ENCODE data around the gene LPIN3.

Gene LPIN3

GRCh38 chr20:41355192-41355591 lies 14.6 kb downstream of the LPIN3 start:
- Histone ChIP-seq H3K36me3 (ENCODE audit: insufficient read depth, low read length) (peaks cover 4% of the 10 kb centered on the region), H3K27me3 (ENCODE audit: control insufficient read depth in 1 of 2, insufficient read depth in 2 of 2, low read length in 2 of 2) (no peaks in the 10 kb centered on the region), H3K27ac (ENCODE audit: low read depth, low read length) (no peak overlapping the region), H3K9me3 (ENCODE audit: low read length) (no peaks in the 10 kb centered on the region), H3K4me1 (ENCODE audit: insufficient read depth, low read length) (no peaks in the 10 kb centered on the region), H3K9ac (ENCODE audit: low read length) (no peak overlapping the region), H3K4me3 (ENCODE audit: low read depth in 1 of 2, low read length in 2 of 2) (no peak overlapping the region)

GRCh38 chr20:41355598-41356203 lies 15.1 kb downstream of the LPIN3 start:
- H3K9ac ChIP-seq (ENCODE audit: low read length), result no peak overlapping the region
- no peak overlapping the region for H3K4me3 ChIP-seq (ENCODE audit: low read depth in 1 of 2, low read length in 2 of 2)
- no peaks in the 10 kb centered on the region for H3K4me1 ChIP-seq (ENCODE audit: insufficient read depth, low read length)
- no peaks in the 10 kb centered on the region for H3K9me3 ChIP-seq (ENCODE audit: low read length)
- no peaks in the 10 kb centered on the region for H3K27me3 ChIP-seq (ENCODE audit: control insufficient read depth in 1 of 2, insufficient read depth in 2 of 2, low read length in 2 of 2)
- H3K36me3 ChIP-seq (ENCODE audit: insufficient read depth, low read length), result peaks cover 4% of the 10 kb centered on the region
- H3K27ac ChIP-seq (ENCODE audit: low read depth, low read length), result no peak overlapping the region

GRCh38 chr20:41356951-41357350 lies 16.3 kb downstream of the LPIN3 start:
- H3K27me3 ChIP-seq (ENCODE audit: control insufficient read depth in 1 of 2, insufficient read depth in 2 of 2, low read length in 2 of 2), result no peaks in the 10 kb centered on the region
- H3K36me3 ChIP-seq (ENCODE audit: insufficient read depth, low read length), result peaks cover 4% of the 10 kb centered on the region
- no peak overlapping the region for H3K4me3 ChIP-seq (ENCODE audit: low read depth in 1 of 2, low read length in 2 of 2)
- no peak overlapping the region for H3K27ac ChIP-seq (ENCODE audit: low read depth, low read length)
- H3K9ac ChIP-seq (ENCODE audit: low read length), result no peak overlapping the region
- H3K4me1 ChIP-seq (ENCODE audit: insufficient read depth, low read length), result no peaks in the 10 kb centered on the region
- no peaks in the 10 kb centered on the region for H3K9me3 ChIP-seq (ENCODE audit: low read length)

- H3K9ac ChIP-seq (ENCODE audit: low read length), result no peak overlapping the region
- no peaks in the 10 kb centered on the region for H3K9me3 ChIP-seq (ENCODE audit: low read length)
- H3K27me3 ChIP-seq (ENCODE audit: control insufficient read depth in 1 of 2, insufficient read depth in 2 of 2, low read length in 2 of 2), result peaks cover 0 to 2% of the 10 kb centered on the region in 2 donors
- no peaks in the 10 kb centered on the region for H3K4me1 ChIP-seq (ENCODE audit: insufficient read depth, low read length)
- no peak overlapping the region for H3K27ac ChIP-seq (ENCODE audit: low read depth, low read length)
- no peak overlapping the region for H3K4me3 ChIP-seq (ENCODE audit: low read depth in 1 of 2, low read length in 2 of 2)
- peaks cover 2% of the 10 kb centered on the region for H3K36me3 ChIP-seq (ENCODE audit: insufficient read depth, low read length)
Measured at GRCh38 chr20:41357424-41358163, 17.0 kb downstream of the LPIN3 start.

GRCh38 chr20:41358230-41358629 lies 17.6 kb downstream of the LPIN3 start:
- Histone ChIP-seq H3K4me1 (ENCODE audit: insufficient read depth, low read length) (no peaks in the 10 kb centered on the region), H3K27ac (ENCODE audit: low read depth, low read length) (no peak overlapping the region), H3K9me3 (ENCODE audit: low read length) (no peaks in the 10 kb centered on the region), H3K36me3 (ENCODE audit: insufficient read depth, low read length) (no peaks in the 10 kb centered on the region), H3K9ac (ENCODE audit: low read length) (no peak overlapping the region), H3K4me3 (ENCODE audit: low read depth in 1 of 2, low read length in 2 of 2) (no peak overlapping the region), H3K27me3 (ENCODE audit: control insufficient read depth in 1 of 2, insufficient read depth in 2 of 2, low read length in 2 of 2) (peaks cover 0 to 4% of the 10 kb centered on the region in 2 donors)

- H3K27ac ChIP-seq (ENCODE audit: low read depth, low read length), result no peak overlapping the region
- no peaks in the 10 kb centered on the region for H3K36me3 ChIP-seq (ENCODE audit: insufficient read depth, low read length)
- no peaks in the 10 kb centered on the region for H3K4me1 ChIP-seq (ENCODE audit: insufficient read depth, low read length)
- H3K9me3 ChIP-seq (ENCODE audit: low read length), result no peaks in the 10 kb centered on the region
- no peak overlapping the region for H3K4me3 ChIP-seq (ENCODE audit: low read depth in 1 of 2, low read length in 2 of 2)
- H3K27me3 ChIP-seq (ENCODE audit: control insufficient read depth in 1 of 2, insufficient read depth in 2 of 2, low read length in 2 of 2), result peaks cover 0 to 9% of the 10 kb centered on the region in 2 donors
- H3K9ac ChIP-seq (ENCODE audit: low read length), result no peak overlapping the region
Measured at GRCh38 chr20:41358717-41359116, 18.1 kb downstream of the LPIN3 start.

GRCh38 chr20:41359541-41360011 lies 19.0 kb downstream of the LPIN3 start:
- H3K4me3 ChIP-seq (ENCODE audit: low read depth in 1 of 2, low read length in 2 of 2), result no peak overlapping the region
- no peaks in the 10 kb centered on the region for H3K9me3 ChIP-seq (ENCODE audit: low read length)
- no peaks in the 10 kb centered on the region for H3K36me3 ChIP-seq (ENCODE audit: insufficient read depth, low read length)
- no peaks in the 10 kb centered on the region for H3K4me1 ChIP-seq (ENCODE audit: insufficient read depth, low read length)
- no peak overlapping the region for H3K9ac ChIP-seq (ENCODE audit: low read length)
- H3K27me3 ChIP-seq (ENCODE audit: control insufficient read depth in 1 of 2, insufficient read depth in 2 of 2, low read length in 2 of 2), result peaks cover 6 to 17% of the 10 kb centered on the region in 2 donors
- no peak overlapping the region for H3K27ac ChIP-seq (ENCODE audit: low read depth, low read length)

- no peaks in the 10 kb centered on the region for H3K36me3 ChIP-seq (ENCODE audit: insufficient read depth, low read length)
- peaks cover 8% of the 10 kb centered on the region for H3K4me1 ChIP-seq (ENCODE audit: insufficient read depth, low read length)
Measured at GRCh38 chr20:41360831-41361756, 20.5 kb downstream of the LPIN3 start.

GRCh38 chr20:41361757-41362747 lies 21.4 kb downstream of the LPIN3 start:
- H3K4me1 ChIP-seq (ENCODE audit: insufficient read depth, low read length), result peaks cover 8% of the 10 kb centered on the region
- H3K36me3 ChIP-seq (ENCODE audit: insufficient read depth, low read length), result no peaks in the 10 kb centered on the region
- H3K9me3 ChIP-seq (ENCODE audit: low read length), result no peaks in the 10 kb centered on the region
- H3K9ac ChIP-seq (ENCODE audit: low read length), result no peak overlapping the region
- no peak overlapping the region for H3K27ac ChIP-seq (ENCODE audit: low read depth, low read length)
- H3K27me3 ChIP-seq (ENCODE audit: control insufficient read depth in 1 of 2, insufficient read depth in 2 of 2, low read length in 2 of 2), result peaks cover 7 to 36% of the 10 kb centered on the region in 2 donors
- H3K4me3 ChIP-seq (ENCODE audit: low read depth in 1 of 2, low read length in 2 of 2), result no peak overlapping the region

More at GRCh38 chr20:41360831-41361756, 20.5 kb downstream of the LPIN3 start:
- Histone ChIP-seq H3K9ac (ENCODE audit: low read length) (no peak overlapping the region), H3K27ac (ENCODE audit: low read depth, low read length) (no peak overlapping the region), H3K9me3 (ENCODE audit: low read length) (no peaks in the 10 kb centered on the region), H3K4me3 (ENCODE audit: low read depth in 1 of 2, low read length in 2 of 2) (no peak overlapping the region), H3K27me3 (ENCODE audit: control insufficient read depth in 1 of 2, insufficient read depth in 2 of 2, low read length in 2 of 2) (peaks cover 7 to 32% of the 10 kb centered on the region in 2 donors)

GRCh38 chr20:41362748-41363140 lies 22.1 kb downstream of the LPIN3 start:
- no peaks in the 10 kb centered on the region for H3K36me3 ChIP-seq (ENCODE audit: insufficient read depth, low read length)
- H3K27ac ChIP-seq (ENCODE audit: low read depth, low read length), result no peak overlapping the region
- no peak overlapping the region for H3K9ac ChIP-seq (ENCODE audit: low read length)
- no peak overlapping the region for H3K4me3 ChIP-seq (ENCODE audit: low read depth in 1 of 2, low read length in 2 of 2)
- H3K9me3 ChIP-seq (ENCODE audit: low read length), result no peaks in the 10 kb centered on the region
- peaks cover 7 to 40% of the 10 kb centered on the region in 2 donors for H3K27me3 ChIP-seq (ENCODE audit: control insufficient read depth in 1 of 2, insufficient read depth in 2 of 2, low read length in 2 of 2)
- H3K4me1 ChIP-seq (ENCODE audit: insufficient read depth, low read length), result peaks cover 8% of the 10 kb centered on the region
